Activated CD8-positive, alpha-beta memory T cell treated with anti-CD3 and anti-CD28 coated beads for 24 hours (primary cell): ENCODE data around the gene TOM1.

Experiments used
- DNase-seq: peaks from one replicate; pipeline ENCODE4 v3.0.0-alpha.2; 2020

Gene TOM1

GRCh38 chr22:35299673-35300499 lies at the start of gene TOM1:
TOM1 (plus strand) TSS chr22:35299894; CDS start chr22:35299929, 35 bp downstream.
- DNase-seq, result peak; percentile 99

GRCh38 chr22:35250156-35250555 lies 49.5 kb upstream of the TOM1 start:
- no peak for DNase-seq

- DNase-seq, result no peak
These were observed 45.7 kb upstream of the TOM1 start for GRCh38 chr22:35253946-35254345.

- DNase-seq, result no peak
These were observed 42.7 kb upstream of the TOM1 start for GRCh38 chr22:35257002-35257320.

- peak; percentile 92 for DNase-seq
These were observed 42.1 kb upstream of the TOM1 start, which contains the start of gene HMGXB4 for GRCh38 chr22:35257321-35258190. HMGXB4 (plus strand) TSS chr22:35257493; CDS start chr22:35262391, 4,898 bp downstream.

GRCh38 chr22:35258191-35258988 lies 41.3 kb upstream of the TOM1 start:
- DNase-seq, result no peak

- DNase-seq, result no peak
These were observed 34.7 kb upstream of the TOM1 start for GRCh38 chr22:35264986-35265385.

- no peak for DNase-seq
These were observed 33.4 kb upstream of the TOM1 start for GRCh38 chr22:35266277-35266676.

GRCh38 chr22:35269630-35270029 lies 30.1 kb upstream of the TOM1 start:
- no peak for DNase-seq

GRCh38 chr22:35274154-35274871 lies 25.4 kb upstream of the TOM1 start:
- no peak for DNase-seq

GRCh38 chr22:35275580-35275979 lies 24.1 kb upstream of the TOM1 start:
- no peak for DNase-seq

GRCh38 chr22:35276019-35276418 lies 23.7 kb upstream of the TOM1 start:
- no peak for DNase-seq

GRCh38 chr22:35288116-35288515 lies 11.6 kb upstream of the TOM1 start:
- no peak for DNase-seq

GRCh38 chr22:35292786-35293185 lies 6.9 kb upstream of the TOM1 start:
- DNase-seq, result no peak

GRCh38 chr22:35296051-35296450 lies 3.6 kb upstream of the TOM1 start:
- no peak for DNase-seq

- no peak for DNase-seq
These were observed 449 bp upstream of the TOM1 start for GRCh38 chr22:35299217-35299672.

GRCh38 chr22:35301372-35301874 lies 1.7 kb downstream of the TOM1 start:
- no peak for DNase-seq

- no peak for DNase-seq
These were observed 3.4 kb downstream of the TOM1 start for GRCh38 chr22:35303029-35303624.

- no peak for DNase-seq
These were observed 5.9 kb downstream of the TOM1 start for GRCh38 chr22:35305525-35306070.

- DNase-seq, result no peak
These were observed 6.8 kb downstream of the TOM1 start for GRCh38 chr22:35306350-35306967.

GRCh38 chr22:35307372-35307771 lies 7.7 kb downstream of the TOM1 start:
- no peak for DNase-seq
